DMS 273 (cell line): ENCODE results near the gene CEACAM1.
"Not testable (repeated sequence)": the region's sequence is repeated elsewhere in the genome, so short reads cannot be mapped to it uniquely, and the experiment has no call there.

Experiments
- DNase-seq: peaks from one replicate; lab custom pipeline; 2025; ENCODE audit not compliant: unreplicated experiment; lab: John Stamatoyannopoulos, UW

CEACAM1 gene

GRCh38 chr19:42528354-42529247 is at the start of gene CEACAM1:
CEACAM1 (minus strand) TSS chr19:42528481; CDS start chr19:42528374, 107 bp downstream.
- DNase-seq: no peak

GRCh38 chr19:42577016-42577415 is 48.7 kb upstream of the CEACAM1 start:
- no peak for DNase-seq

- DNase-seq: no peak
Measured at GRCh38 chr19:42576241-42576640, 48.0 kb upstream of the CEACAM1 start.

- no peak for DNase-seq
Measured at GRCh38 chr19:42573642-42574041, 45.4 kb upstream of the CEACAM1 start.

GRCh38 chr19:42571116-42571515 is 42.8 kb upstream of the CEACAM1 start:
- no peak for DNase-seq

GRCh38 chr19:42569193-42569592 is 40.9 kb upstream of the CEACAM1 start:
- no peak for DNase-seq

GRCh38 chr19:42568006-42568405 is 39.7 kb upstream of the CEACAM1 start:
- DNase-seq: no peak

GRCh38 chr19:42567567-42567966 is 39.3 kb upstream of the CEACAM1 start:
- no peak for DNase-seq

GRCh38 chr19:42563352-42564210 is 35.3 kb upstream of the CEACAM1 start:
- peak; percentile 60 for DNase-seq

- DNase-seq: no peak
Measured at GRCh38 chr19:42561512-42561911, 33.2 kb upstream of the CEACAM1 start.

- DNase-seq: no peak
Measured at GRCh38 chr19:42560731-42561130, 32.5 kb upstream of the CEACAM1 start.

GRCh38 chr19:42558450-42559150 is 30.3 kb upstream of the CEACAM1 start:
- no peak for DNase-seq

GRCh38 chr19:42557386-42557871 is 29.1 kb upstream of the CEACAM1 start:
- not testable (repeated sequence) for DNase-seq

- no peak for DNase-seq
Measured at GRCh38 chr19:42555801-42556200, 27.5 kb upstream of the CEACAM1 start.

GRCh38 chr19:42555317-42555716 is 27.0 kb upstream of the CEACAM1 start:
- no peak for DNase-seq

- DNase-seq: no peak
Measured at GRCh38 chr19:42554046-42554575, 25.8 kb upstream of the CEACAM1 start.

GRCh38 chr19:42553292-42554045 is 25.2 kb upstream of the CEACAM1 start:
- DNase-seq: no peak

- no peak for DNase-seq
Measured at GRCh38 chr19:42552086-42553065, 24.1 kb upstream of the CEACAM1 start.

- not testable (repeated sequence) for DNase-seq
Measured at GRCh38 chr19:42550521-42550920, 22.2 kb upstream of the CEACAM1 start.
